PC-3 (cell line): ENCODE measurements around the gene FLNC.

Source experiments
- EZH2phosphoT487 ChIP-seq: fragments of 300-600 bp; sonication (generic); IDR thresholded peaks from 2 replicates; pipeline ENCODE4 v1.6.1; 2018; ENCODE audit warnings: mild to moderate bottlenecking, antibody characterized with exemption, low read length, borderline replicate concordance
- TF ChIP-seq, protein P1 (sequence below): fragments of 300-600 bp; sonication (generic); conservative IDR thresholded peaks from 2 replicates; pipeline ENCODE4 v1.5.1; 2017; ENCODE audit warnings: antibody characterized with exemption, low read depth, mild to moderate bottlenecking, low read length

DNA sequence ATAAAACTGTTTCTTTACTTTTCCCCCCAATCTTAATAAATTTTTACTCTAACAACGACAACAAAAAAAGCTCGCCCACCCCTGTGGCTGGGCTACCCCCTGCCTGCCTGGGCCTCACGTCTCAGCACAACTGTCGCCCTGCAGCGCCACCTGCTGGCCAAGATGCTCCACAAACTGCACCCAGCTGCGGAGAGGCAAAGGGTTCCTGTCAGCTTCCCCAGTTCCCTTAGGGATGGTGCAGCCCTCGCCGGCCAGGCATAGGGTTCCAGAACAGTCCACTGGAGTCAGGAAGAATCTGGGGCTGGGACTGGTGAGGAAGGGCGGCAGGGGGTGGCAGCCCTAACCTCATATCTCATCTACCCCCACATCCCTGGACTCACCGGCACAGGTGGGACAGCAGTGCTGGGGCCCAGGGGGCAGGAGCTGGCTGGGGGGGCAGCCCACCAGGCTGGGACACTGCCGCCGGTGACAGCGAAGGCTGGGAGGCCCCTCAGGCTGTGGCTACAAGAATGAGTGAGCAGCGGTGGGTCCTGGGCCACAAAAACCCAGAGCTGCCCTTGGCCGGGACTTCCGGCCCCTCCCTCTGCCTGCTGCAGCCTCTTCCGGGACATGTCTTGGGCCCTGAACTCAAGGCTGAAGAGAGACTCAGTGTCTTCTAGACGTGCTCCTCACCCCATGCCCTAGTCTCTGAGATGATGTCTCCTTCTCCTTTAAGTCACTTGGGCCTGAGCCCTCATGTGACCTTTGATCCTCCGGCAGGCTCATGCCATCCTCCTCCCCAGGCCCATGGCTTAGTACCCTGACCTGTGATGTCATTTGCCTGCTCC, 53.6 kb downstream of the FLNC start:
- TF ChIP-seq, protein P1, sequence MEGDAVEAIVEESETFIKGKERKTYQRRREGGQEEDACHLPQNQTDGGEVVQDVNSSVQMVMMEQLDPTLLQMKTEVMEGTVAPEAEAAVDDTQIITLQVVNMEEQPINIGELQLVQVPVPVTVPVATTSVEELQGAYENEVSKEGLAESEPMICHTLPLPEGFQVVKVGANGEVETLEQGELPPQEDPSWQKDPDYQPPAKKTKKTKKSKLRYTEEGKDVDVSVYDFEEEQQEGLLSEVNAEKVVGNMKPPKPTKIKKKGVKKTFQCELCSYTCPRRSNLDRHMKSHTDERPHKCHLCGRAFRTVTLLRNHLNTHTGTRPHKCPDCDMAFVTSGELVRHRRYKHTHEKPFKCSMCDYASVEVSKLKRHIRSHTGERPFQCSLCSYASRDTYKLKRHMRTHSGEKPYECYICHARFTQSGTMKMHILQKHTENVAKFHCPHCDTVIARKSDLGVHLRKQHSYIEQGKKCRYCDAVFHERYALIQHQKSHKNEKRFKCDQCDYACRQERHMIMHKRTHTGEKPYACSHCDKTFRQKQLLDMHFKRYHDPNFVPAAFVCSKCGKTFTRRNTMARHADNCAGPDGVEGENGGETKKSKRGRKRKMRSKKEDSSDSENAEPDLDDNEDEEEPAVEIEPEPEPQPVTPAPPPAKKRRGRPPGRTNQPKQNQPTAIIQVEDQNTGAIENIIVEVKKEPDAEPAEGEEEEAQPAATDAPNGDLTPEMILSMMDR, result peak; percentile 94
- no peak for TF ChIP-seq EZH2phosphoT487
